K562 (cell line): ENCODE data around the gene EEPD1. TPM values are rescaled to one million over a fixed set of nuclear protein-coding genes. Genes with fewer than 3 reads are reported as not detected.

Experiments
- CUX1 ChIP-seq: fragments of 200-800 bp; sonication (Bioruptor generic); IDR thresholded peaks from 2 replicates; pipeline ENCODE4 v1.6.1; 2016; ENCODE audit warnings: missing genetic modification characterization, missing compliant biosample characterization
- FOXP4 ChIP-seq: sonication (generic); formaldehyde crosslinking; IDR thresholded peaks from 2 replicates; pipeline ENCODE4 v1.8.0; 2022; ENCODE audit warnings: mild to moderate bottlenecking, missing genetic modification reagents, borderline replicate concordance
- KLF13 ChIP-seq: fragments of 450-650 bp; IDR thresholded peaks from 2 replicates; pipeline ENCODE4 v1.6.1; 2016; ENCODE audit warnings: missing genetic modification characterization, low read depth, mild to moderate bottlenecking, missing compliant biosample characterization, moderate library complexity, borderline replicate concordance
- MTF1 ChIP-seq: fragments of 250-450 bp; sonication (Bioruptor Pico); IDR thresholded peaks from 2 replicates; pipeline ENCODE4 v1.9.0; 2021; ENCODE audit warnings: moderate library complexity, mild to moderate bottlenecking, inconsistent platforms, borderline replicate concordance
- PCBP1 ChIP-seq: fragments of 200-400 bp; formaldehyde crosslinking; IDR thresholded peaks from 2 replicates; pipeline ENCODE4 v1.6.1; 2018; ENCODE audit warnings: mild to moderate bottlenecking, low read depth, low read length; ENCODE audit not compliant: poor library complexity, severe bottlenecking
- PTTG1 ChIP-seq: fragments of 450-650 bp; IDR thresholded peaks from 2 replicates; pipeline ENCODE4 v1.6.1; 2016; ENCODE audit warnings: low read depth, mild to moderate bottlenecking, missing genetic modification characterization, missing compliant biosample characterization
- RFX7 ChIP-seq: fragments of 250-450 bp; sonication (Bioruptor Pico); IDR thresholded peaks from 2 replicates; pipeline ENCODE4 v1.5.1; 2021; ENCODE audit warnings: mild to moderate bottlenecking
- SRSF9 ChIP-seq: fragments of 200-400 bp; formaldehyde crosslinking; IDR thresholded peaks from 2 replicates; pipeline ENCODE4 v1.6.1; 2017; ENCODE audit warnings: low read depth, low read length, borderline replicate concordance
- THAP7 ChIP-seq: fragments of 250-450 bp; sonication (Bioruptor Pico); IDR thresholded peaks from 2 replicates; pipeline ENCODE4 v1.5.0; 2021
- ZBTB33 ChIP-seq: sonication (generic); formaldehyde crosslinking; IDR thresholded peaks from 2 replicates; pipeline ENCODE4 v1.8.1; 2023; ENCODE audit warnings: mild to moderate bottlenecking, missing genetic modification reagents
- polyA plus RNA-seq, 8 experiments: library from polyadenylated mRNA; depleted of rRNA in 4 of 8; stranded (reverse) in 5 of 8; unstranded in 3 of 8; fragments of >200 nt; fragmentation: Nextera tagmentation in 2 of 8; fragmentation: Illumina TruSeq in 1 of 8; extraction: Ambion mirVana in 2 of 8; extraction: Trizol in 1 of 8; gene quantifications; 2 replicates each; pipeline versions ENCODE4 v1.2.1 to v1.2.3, GENCODE V29; 2011 to 2014; ENCODE audit warnings: inconsistent platforms in 1 of 8, missing spikeins in 1 of 8
- total RNA-seq, 7 experiments: library from RNA; depleted of rRNA in 6 of 7; stranded (reverse); fragments of >200 nt in 6 of 7; fragmentation: Illumina TruSeq in 2 of 7; extraction: Trizol in 2 of 7; gene quantifications; 2 replicates each; pipeline versions ENCODE4 v1.2.1 to v1.2.3, GENCODE V29; 2011 to 2021; ENCODE audit warnings: low replicate concordance in 1 of 7

EEPD1 gene
- total and polyA plus RNA-seq, 9 of the 15 experiments (the other 6 are each of a cell fraction or from before 2014, with no cell fraction given): 0.01 to 1.5 (median 0.74) TPM; not detected in 1

GRCh38 chr7:36217211-36217960 is 64.3 kb downstream of the EEPD1 start (continued):
- peak; percentile 83 for TF ChIP-seq CUX1 (CRISPR knock-in tag)
- TF ChIP-seq MTF1 (CRISPR knock-in tag): no peak
- TF ChIP-seq THAP7 (CRISPR knock-in tag): no peak
- TF ChIP-seq FOXP4: no peak
- 0 out of 2 replicates have a peak, but pooled peaks have one; percentile 19 for TF ChIP-seq KLF13 (tag)
- TF ChIP-seq RFX7 (CRISPR knock-in tag): peak; percentile 73; the same call in 1 of the 2 replicates
- peak; percentile 91 for TF ChIP-seq PTTG1 (tag)
- TF ChIP-seq SRSF9: no peak
- TF ChIP-seq PCBP1: no peak
- no peak for TF ChIP-seq ZBTB33 (CRISPR knock-in tag)
